Measurements from ENCODE around the gene TSHR.
"Not testable (repeated sequence)": the region's sequence is repeated elsewhere in the genome, so short reads cannot be mapped to it uniquely, and the experiment has no call there.

The TSHR gene

GRCh38 chr14:80996049-80996901, 40.9 kb downstream of the TSHR start:
- H3K4me1 Mint-ChIP-seq (ENCODE audit: low read depth) = peaks cover 7% of the 10 kb centered on the region
- no peak overlapping the region for H3K27ac Mint-ChIP-seq
- no peaks in the 10 kb centered on the region for H3K36me3 Mint-ChIP-seq (ENCODE audit: low read depth)
- H3K9me3 Mint-ChIP-seq = no peaks in the 10 kb centered on the region
- peaks cover 57% of the 10 kb centered on the region for H3K27me3 Mint-ChIP-seq (ENCODE audit: low read depth)
- H3K4me3 Mint-ChIP-seq = no peak overlapping the region

DNA sequence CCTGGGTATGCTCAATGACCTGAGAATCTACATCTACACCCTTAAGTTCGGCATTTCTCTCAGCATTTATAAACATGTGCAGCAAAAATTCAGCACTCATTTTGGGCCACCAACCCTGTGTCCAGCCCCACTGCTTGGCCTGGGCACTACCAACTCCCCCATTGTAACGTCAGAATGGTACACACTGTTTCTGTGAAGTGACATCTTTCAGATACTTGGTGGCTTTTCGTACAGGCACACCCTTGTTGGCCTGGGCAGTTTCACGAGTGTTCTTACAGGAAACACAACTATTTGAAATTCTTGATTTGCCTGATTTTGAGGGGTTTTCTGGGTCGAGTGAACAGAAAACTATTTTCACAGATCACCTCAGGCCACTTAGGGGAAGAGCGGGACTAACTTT, 46.0 kb downstream of the TSHR start:
- Mint-ChIP-seq H3K27me3 (ENCODE audit: low read depth) (peaks cover 33% of the 10 kb centered on the region), H3K4me3 (no peak overlapping the region), H3K36me3 (ENCODE audit: low read depth) (no peaks in the 10 kb centered on the region), H3K9me3 (no peaks in the 10 kb centered on the region), H3K4me1 (ENCODE audit: low read depth) (peaks cover under 1% of the 10 kb centered on the region), H3K27ac (no peak overlapping the region)

GRCh38 chr14:81004575-81004974, 49.2 kb downstream of the TSHR start:
- no peaks in the 10 kb centered on the region for H3K4me1 Mint-ChIP-seq (ENCODE audit: low read depth)
- H3K27ac Mint-ChIP-seq = no peak overlapping the region
- peaks cover 8% of the 10 kb centered on the region for H3K27me3 Mint-ChIP-seq (ENCODE audit: low read depth)
- no peaks in the 10 kb centered on the region for H3K36me3 Mint-ChIP-seq (ENCODE audit: low read depth)
- no peaks in the 10 kb centered on the region for H3K9me3 Mint-ChIP-seq
- no peak overlapping the region for H3K4me3 Mint-ChIP-seq

DNA sequence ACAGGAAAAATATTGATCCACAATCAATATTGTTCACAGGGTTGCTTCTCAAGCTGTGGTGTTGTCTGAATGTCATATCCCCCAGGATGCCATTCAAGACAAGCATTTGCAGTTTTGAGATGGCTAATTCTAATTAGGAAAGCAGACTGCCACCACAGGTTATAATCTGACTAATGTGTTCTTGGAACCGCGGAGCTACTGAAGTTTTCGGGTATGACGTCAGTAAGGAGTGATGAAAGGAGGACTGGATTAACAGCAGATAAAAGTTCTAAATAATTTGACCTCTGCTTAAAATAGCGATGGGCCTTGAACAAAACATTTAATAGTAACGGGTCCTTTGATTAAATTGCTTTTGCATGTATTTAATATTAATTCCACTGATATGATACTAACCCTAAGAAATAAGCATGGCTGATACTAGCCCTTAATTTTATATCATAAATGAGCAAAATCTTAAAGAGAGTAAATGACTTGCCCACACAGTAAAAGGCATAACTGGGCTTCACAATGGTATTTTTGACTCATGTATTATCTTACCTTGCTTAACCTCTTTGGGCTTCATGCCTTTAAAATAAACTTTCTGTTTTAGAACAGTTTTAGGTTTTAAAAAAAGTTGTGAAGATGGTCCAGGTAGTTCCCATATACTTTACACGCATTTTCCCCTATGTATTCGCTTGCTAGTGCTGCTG, 50.3 kb downstream of the TSHR start:
- Mint-ChIP-seq H3K27ac (no peak overlapping the region), H3K27me3 (ENCODE audit: low read depth) (peaks cover 6% of the 10 kb centered on the region), H3K4me3 (no peak overlapping the region), H3K4me1 (ENCODE audit: low read depth) (no peaks in the 10 kb centered on the region), H3K36me3 (ENCODE audit: low read depth) (no peaks in the 10 kb centered on the region), H3K9me3 (no peaks in the 10 kb centered on the region)

DNA sequence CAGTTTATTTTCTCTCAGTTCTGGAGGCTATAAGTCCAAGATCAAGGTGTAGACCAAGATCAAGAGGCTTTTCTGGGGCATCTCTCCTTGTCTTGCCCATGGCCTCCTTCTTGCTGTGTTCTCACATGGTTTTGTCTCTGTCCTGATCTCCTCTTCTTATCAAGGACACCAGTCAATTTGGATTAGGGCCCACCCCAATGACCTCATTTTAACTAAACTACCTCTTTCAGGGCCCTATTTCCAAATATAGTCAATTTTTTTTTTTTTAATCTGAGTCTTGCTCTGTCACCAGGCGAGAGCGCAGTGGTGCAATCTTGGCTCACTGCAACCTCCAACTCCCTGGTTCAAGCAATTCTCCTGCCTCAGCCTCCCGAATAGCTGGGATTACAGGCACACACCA, 50.8 kb downstream of the TSHR start:
- no peak overlapping the region for H3K27ac Mint-ChIP-seq
- no peaks in the 10 kb centered on the region for H3K4me1 Mint-ChIP-seq (ENCODE audit: low read depth)
- peaks cover 4% of the 10 kb centered on the region for H3K27me3 Mint-ChIP-seq (ENCODE audit: low read depth)
- H3K4me3 Mint-ChIP-seq = no peak overlapping the region
- H3K36me3 Mint-ChIP-seq (ENCODE audit: low read depth) = no peaks in the 10 kb centered on the region
- no peaks in the 10 kb centered on the region for H3K9me3 Mint-ChIP-seq

- peaks cover 4% of the 10 kb centered on the region for H3K27me3 Mint-ChIP-seq (ENCODE audit: low read depth)
- H3K36me3 Mint-ChIP-seq (ENCODE audit: low read depth) = no peaks in the 10 kb centered on the region
- no peaks in the 10 kb centered on the region for H3K4me1 Mint-ChIP-seq (ENCODE audit: low read depth)
- H3K4me3 Mint-ChIP-seq = no peak overlapping the region
- no peaks in the 10 kb centered on the region for H3K9me3 Mint-ChIP-seq
- H3K27ac Mint-ChIP-seq = no peak overlapping the region
Measured at GRCh38 chr14:81007131-81007530, 51.7 kb downstream of the TSHR start.

DNA sequence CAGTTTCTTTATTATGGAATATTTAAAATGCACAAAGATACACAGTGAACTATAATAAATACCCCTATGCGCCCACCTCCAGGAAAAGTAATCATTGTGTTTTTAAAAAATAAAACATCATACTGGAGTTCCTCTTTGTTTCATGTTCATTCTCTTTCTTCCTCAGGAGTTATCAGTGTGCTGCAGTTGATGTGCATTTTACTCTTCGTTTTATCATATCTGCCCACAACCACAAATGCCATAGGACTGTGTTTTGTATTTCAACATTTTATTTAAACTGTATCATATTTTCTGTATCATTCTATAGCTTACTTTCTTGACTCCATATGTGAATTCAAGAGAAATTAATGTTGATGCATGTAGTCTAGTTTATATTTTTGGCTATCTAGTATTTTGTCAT, 53.9 kb downstream of the TSHR start:
- H3K36me3 Mint-ChIP-seq (ENCODE audit: low read depth) = no peaks in the 10 kb centered on the region
- H3K27ac Mint-ChIP-seq = no peak overlapping the region
- peaks cover 4% of the 10 kb centered on the region for H3K27me3 Mint-ChIP-seq (ENCODE audit: low read depth)
- H3K4me3 Mint-ChIP-seq = no peak overlapping the region
- no peaks in the 10 kb centered on the region for H3K9me3 Mint-ChIP-seq
- no peaks in the 10 kb centered on the region for H3K4me1 Mint-ChIP-seq (ENCODE audit: low read depth)

- Mint-ChIP-seq H3K27ac (no peak overlapping the region), H3K9me3 (no peaks in the 10 kb centered on the region), H3K27me3 (ENCODE audit: low read depth) (peaks cover 8% of the 10 kb centered on the region), H3K4me1 (ENCODE audit: low read depth) (peaks cover 3% of the 10 kb centered on the region), H3K36me3 (ENCODE audit: low read depth) (no peaks in the 10 kb centered on the region), H3K4me3 (no peak overlapping the region)
Measured at GRCh38 chr14:81018251-81018650, 62.8 kb downstream of the TSHR start.

- Mint-ChIP-seq H3K4me1 (ENCODE audit: low read depth) (peaks cover 3% of the 10 kb centered on the region), H3K27me3 (ENCODE audit: low read depth) (peaks cover 6% of the 10 kb centered on the region), H3K9me3 (no peaks in the 10 kb centered on the region), H3K36me3 (ENCODE audit: low read depth) (no peaks in the 10 kb centered on the region), H3K4me3 (no peak overlapping the region), H3K27ac (no peak overlapping the region)
Measured at GRCh38 chr14:81018684-81019083, 63.3 kb downstream of the TSHR start.

DNA sequence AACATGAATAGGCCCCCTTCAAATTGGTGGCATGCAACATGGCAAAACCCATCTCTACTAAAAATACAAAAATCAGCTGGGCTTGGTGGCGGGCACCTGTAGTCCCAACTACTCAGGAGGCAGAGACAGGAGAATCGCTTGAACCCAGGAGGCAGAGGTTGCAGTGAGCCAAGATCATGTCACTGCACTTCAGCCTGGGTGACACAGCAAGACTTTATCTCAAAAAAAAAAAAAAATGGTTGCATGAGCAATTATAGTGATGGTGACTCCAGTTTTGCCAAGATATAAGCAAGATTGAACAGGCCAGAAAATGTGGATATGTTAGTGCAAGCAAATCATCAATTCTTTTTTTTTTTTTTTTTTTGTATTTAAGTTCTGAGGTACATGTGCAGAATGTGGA, 63.7 kb downstream of the TSHR start:
- H3K4me1 Mint-ChIP-seq (ENCODE audit: low read depth); H3K27ac Mint-ChIP-seq; H3K4me3 Mint-ChIP-seq; H3K9me3 Mint-ChIP-seq; H3K27me3 Mint-ChIP-seq (ENCODE audit: low read depth); H3K36me3 Mint-ChIP-seq (ENCODE audit: low read depth): not testable (repeated sequence)

DNA sequence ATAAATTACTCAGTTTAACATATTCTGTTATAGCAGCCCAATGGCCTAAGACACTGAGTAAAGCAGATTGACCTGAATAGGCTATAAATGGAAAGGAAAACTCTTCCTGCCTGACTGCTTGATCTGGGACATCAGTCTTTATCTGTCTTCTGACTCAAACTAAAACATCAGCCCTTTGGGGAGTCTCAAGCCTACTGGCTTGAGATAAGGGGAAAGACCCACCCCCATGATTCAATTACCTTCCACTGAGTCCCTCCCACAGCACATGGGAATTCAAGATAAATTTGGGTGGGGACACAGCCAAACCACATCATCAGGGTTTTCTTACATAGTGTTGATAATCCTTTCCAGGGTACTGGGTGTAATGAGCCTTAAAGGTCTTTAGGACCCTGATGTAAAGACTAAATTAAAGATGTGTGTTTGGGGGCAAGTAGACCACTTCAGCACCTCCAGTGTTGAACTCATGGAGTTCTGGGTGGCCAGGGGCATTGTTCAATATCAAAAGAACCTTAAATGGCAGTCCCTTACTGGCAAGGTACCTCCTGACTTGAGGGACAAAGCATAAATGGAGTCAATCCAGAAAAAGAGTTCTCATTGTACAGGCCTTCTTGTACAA, 67.8 kb downstream of the TSHR start:
- H3K9me3 Mint-ChIP-seq = no peaks in the 10 kb centered on the region
- H3K27ac Mint-ChIP-seq = no peak overlapping the region
- peaks cover 9% of the 10 kb centered on the region for H3K27me3 Mint-ChIP-seq (ENCODE audit: low read depth)

DNA sequence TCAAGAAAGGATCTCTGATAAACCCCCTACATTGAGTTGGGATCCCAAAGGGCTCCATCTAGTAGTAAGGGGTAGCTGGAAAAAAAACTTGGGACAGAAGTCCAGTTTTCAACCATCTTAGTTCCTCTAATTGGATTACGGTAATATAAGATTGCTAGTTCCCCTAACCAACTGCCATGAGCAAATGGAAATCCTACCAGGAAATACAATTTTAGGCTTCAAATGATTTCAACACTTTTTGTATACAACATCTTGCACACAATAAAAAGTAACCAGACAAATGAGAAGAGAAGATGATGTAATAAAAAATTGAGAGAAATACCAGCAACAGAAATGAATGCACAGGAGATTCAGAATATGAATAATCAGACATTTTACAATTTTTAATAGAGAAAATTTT, 73.0 kb downstream of the TSHR start:
- Mint-ChIP-seq H3K27ac (no peak overlapping the region), H3K4me3 (no peak overlapping the region), H3K4me1 (ENCODE audit: low read depth) (no peaks in the 10 kb centered on the region), H3K27me3 (ENCODE audit: low read depth) (peaks cover 4% of the 10 kb centered on the region), H3K9me3 (no peaks in the 10 kb centered on the region), H3K36me3 (ENCODE audit: low read depth) (no peaks in the 10 kb centered on the region)

More for the DNA sequence above, 67.8 kb downstream of the TSHR start:
- H3K4me1 Mint-ChIP-seq (ENCODE audit: low read depth) = peaks cover 2% of the 10 kb centered on the region
- no peak overlapping the region for H3K4me3 Mint-ChIP-seq
- H3K36me3 Mint-ChIP-seq (ENCODE audit: low read depth) = no peaks in the 10 kb centered on the region

- Mint-ChIP-seq H3K4me3 (no peak overlapping the region), H3K36me3 (ENCODE audit: low read depth) (no peaks in the 10 kb centered on the region), H3K27me3 (ENCODE audit: low read depth) (peaks cover 2% of the 10 kb centered on the region), H3K4me1 (ENCODE audit: low read depth) (no peaks in the 10 kb centered on the region), H3K27ac (no peak overlapping the region), H3K9me3 (peaks cover 5% of the 10 kb centered on the region)
Measured at GRCh38 chr14:81031488-81031887, 76.1 kb downstream of the TSHR start.

- H3K4me3 Mint-ChIP-seq = no peak overlapping the region
- no peaks in the 10 kb centered on the region for H3K27me3 Mint-ChIP-seq (ENCODE audit: low read depth)
- H3K4me1 Mint-ChIP-seq (ENCODE audit: low read depth) = no peaks in the 10 kb centered on the region
- no peaks in the 10 kb centered on the region for H3K36me3 Mint-ChIP-seq (ENCODE audit: low read depth)
- H3K27ac Mint-ChIP-seq = no peak overlapping the region
- peaks cover 5% of the 10 kb centered on the region for H3K9me3 Mint-ChIP-seq
Measured at GRCh38 chr14:81033698-81034240, 78.3 kb downstream of the TSHR start.

DNA sequence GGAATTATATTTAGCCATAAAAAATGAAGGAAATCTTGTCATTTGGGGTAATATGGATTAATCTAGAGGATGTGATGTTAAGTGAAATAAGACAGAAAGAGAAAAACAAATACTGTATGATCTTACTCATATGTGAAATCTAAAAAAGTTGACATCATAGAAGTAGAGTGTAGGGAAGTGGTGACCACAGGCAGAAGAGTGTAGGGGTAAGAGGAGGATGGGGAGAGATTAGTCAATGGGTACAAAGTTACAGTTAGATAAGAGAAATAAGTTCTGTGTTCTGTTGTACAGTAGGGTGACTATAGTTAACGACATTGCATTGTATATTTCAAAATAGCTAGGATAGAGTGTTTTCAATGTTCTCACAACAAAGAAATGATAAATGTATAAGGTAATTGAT, 87.0 kb downstream of the TSHR start:
- Mint-ChIP-seq H3K27ac (no peak overlapping the region), H3K36me3 (ENCODE audit: low read depth) (no peaks in the 10 kb centered on the region), H3K27me3 (ENCODE audit: low read depth) (no peaks in the 10 kb centered on the region), H3K4me1 (ENCODE audit: low read depth) (no peaks in the 10 kb centered on the region), H3K4me3 (no peak overlapping the region), H3K9me3 (peaks cover 4% of the 10 kb centered on the region)
